Right atrium auricular region (tissue), 2 donors: ENCODE results near the gene VSIG10. TPM values are rescaled to one million over a fixed set of nuclear protein-coding genes. Genes with fewer than 3 reads are reported as not detected.

Experiments
- DNase-seq: peaks from one replicate; pipeline ENCODE4 v3.0.0-alpha.2; 2019; ENCODE audit warnings: low spot score
- H3K27ac ChIP-seq, 2 donors: fragments of 200-600 bp; sonication (generic); 1 replicate in 1 of 2; 2 replicates in 1 of 2; pipeline ENCODE4 v1.5.1; 2016 to 2019
- H3K27me3 ChIP-seq, 2 donors: fragments of 200-600 bp; sonication (generic); one replicate each; pipeline versions ENCODE4 v1.5.1 to v1.6.0; 2017 to 2019
- H3K36me3 ChIP-seq: fragments of 200-600 bp; sonication (generic); one replicate; pipeline ENCODE4 v1.5.1; 2016
- H3K4me1 ChIP-seq, 2 donors: fragments of 200-600 bp; sonication (generic); one replicate each; pipeline versions ENCODE4 v1.5.1 to v1.6.0; 2017 to 2019
- H3K4me3 ChIP-seq, 2 donors: fragments of 200-600 bp; sonication (generic); 1 replicate in 1 of 2; 2 replicates in 1 of 2; pipeline ENCODE4 v1.5.1; 2017 to 2019; ENCODE audit warnings: mild to moderate bottlenecking in 1 of 2, moderate library complexity in 1 of 2
- H3K9me3 ChIP-seq, 2 donors: fragments of 200-600 bp; sonication (generic); one replicate each; pipeline ENCODE4 v1.5.1; 2019
- total RNA-seq, 2 donors: library from RNA; depleted of rRNA; stranded (reverse); fragments of >200 nt; gene quantifications; one replicate each; pipeline ENCODE4 v1.1.0, GENCODE V29; 2016
- TF ChIP-seq, protein P1 (sequence below), 2 donors: fragments of 200-600 bp; sonication (generic); IDR thresholded peaks; one replicate each; pipeline ENCODE4 v1.5.1; 2019; ENCODE audit warnings: antibody characterized with exemption in 2 of 2

VSIG10 gene
- total RNA-seq, 2 donors from 2014 or later, result 11.0 to 12.4 TPM

DNA sequence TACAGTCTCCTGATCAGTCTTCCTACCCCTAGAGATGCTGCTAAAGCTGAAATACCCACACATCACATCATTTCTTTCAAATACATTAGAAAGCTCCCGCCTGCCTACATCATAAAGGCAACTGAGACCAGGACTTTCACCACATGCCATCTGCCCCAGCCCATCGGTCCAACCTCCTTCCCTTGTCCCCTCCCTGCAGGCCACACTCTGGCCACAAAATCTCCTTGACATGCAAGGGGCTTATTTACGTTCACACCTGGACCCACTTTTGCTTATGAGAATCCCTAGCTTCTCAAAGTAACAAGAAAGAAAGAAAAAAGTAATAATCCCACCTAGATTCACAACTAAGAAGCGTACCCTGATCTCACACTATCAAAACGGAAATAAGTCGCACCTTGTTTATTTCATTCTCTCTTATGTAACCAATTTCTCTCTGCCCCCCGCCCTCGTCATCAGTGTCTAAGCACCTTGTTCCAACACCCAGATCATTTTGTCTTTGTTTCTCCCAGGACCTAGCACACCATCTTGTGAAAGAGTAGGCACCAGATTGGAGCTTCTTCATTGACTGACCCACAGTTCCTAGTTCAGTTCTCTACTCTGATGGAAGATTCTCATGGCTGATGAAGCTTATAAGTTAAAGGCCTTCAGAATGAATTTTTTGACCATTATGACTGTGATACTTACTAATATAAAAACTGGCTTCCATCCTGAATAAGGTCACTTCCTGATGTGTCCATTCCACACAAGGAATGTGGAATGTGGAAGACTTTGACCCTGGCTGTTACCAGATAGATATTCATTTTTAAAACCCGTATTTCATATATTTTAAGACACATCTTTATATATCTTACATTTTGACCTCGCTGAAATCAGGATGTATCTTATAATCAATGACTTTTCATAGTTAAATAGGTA lies 50.5 kb downstream of the VSIG10 start:
- DNase-seq, result no peak
- Histone ChIP-seq H3K27me3 (no peaks in the 10 kb centered on the region), H3K4me3 (no peak overlapping the region), H3K27ac (peak overlapping the region; percentile 50 to 86), H3K36me3 (peaks cover 13% of the 10 kb centered on the region), H3K9me3 (no peaks in the 10 kb centered on the region), H3K4me1 (peaks cover 0 to 50% of the 10 kb centered on the region in 2 donors)
- TF ChIP-seq, protein P1, sequence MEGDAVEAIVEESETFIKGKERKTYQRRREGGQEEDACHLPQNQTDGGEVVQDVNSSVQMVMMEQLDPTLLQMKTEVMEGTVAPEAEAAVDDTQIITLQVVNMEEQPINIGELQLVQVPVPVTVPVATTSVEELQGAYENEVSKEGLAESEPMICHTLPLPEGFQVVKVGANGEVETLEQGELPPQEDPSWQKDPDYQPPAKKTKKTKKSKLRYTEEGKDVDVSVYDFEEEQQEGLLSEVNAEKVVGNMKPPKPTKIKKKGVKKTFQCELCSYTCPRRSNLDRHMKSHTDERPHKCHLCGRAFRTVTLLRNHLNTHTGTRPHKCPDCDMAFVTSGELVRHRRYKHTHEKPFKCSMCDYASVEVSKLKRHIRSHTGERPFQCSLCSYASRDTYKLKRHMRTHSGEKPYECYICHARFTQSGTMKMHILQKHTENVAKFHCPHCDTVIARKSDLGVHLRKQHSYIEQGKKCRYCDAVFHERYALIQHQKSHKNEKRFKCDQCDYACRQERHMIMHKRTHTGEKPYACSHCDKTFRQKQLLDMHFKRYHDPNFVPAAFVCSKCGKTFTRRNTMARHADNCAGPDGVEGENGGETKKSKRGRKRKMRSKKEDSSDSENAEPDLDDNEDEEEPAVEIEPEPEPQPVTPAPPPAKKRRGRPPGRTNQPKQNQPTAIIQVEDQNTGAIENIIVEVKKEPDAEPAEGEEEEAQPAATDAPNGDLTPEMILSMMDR (IDR thresholded peaks at IDR 0.05), result no peak

DNA sequence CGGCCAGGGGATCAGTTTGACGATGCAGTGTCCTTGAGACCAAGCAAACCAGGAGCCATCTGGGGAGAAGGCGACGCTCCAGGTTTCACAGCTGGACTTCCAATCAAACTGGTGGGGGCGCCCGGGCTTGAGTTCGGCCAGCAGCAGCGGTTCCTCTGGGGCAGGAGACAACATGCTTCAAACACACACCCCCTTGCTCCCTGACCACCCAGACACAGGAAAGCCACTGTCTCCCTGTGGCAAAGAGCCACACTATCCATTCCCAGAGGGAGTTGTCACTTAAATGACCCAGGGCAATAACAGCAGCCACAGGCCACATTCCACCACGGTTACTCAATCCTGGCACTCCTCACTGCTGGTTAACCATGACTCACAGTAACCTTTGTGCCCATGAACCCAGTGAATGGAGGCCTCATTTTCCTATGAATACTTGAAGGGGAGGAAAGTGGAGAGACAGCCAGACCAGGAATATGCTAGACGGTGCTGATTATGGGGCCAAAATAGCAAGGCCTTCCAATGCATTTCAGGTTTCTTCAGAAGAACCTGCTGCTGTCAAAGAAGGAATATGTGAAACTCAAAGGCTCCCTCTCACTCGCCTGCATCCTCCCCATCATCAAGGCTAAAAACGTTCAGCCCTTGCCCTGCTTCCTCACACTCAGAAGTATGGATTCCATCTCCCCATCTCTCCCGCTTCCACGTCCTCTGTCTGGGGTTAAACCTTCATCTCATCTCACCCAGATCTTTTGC lies 51.3 kb downstream of the VSIG10 start:
- H3K9me3 ChIP-seq, result no peaks in the 10 kb centered on the region
- H3K4me3 ChIP-seq, result no peak overlapping the region
- H3K4me1 ChIP-seq, result peaks cover 0 to 50% of the 10 kb centered on the region in 2 donors
- no peaks in the 10 kb centered on the region for H3K27me3 ChIP-seq
- TF ChIP-seq, protein P1 (IDR thresholded peaks at IDR 0.05), result no peak
- H3K27ac ChIP-seq, result peak overlapping the region; percentile 50 to 86
- peaks cover 13% of the 10 kb centered on the region for H3K36me3 ChIP-seq
- peak; percentile 91 for DNase-seq

DNA sequence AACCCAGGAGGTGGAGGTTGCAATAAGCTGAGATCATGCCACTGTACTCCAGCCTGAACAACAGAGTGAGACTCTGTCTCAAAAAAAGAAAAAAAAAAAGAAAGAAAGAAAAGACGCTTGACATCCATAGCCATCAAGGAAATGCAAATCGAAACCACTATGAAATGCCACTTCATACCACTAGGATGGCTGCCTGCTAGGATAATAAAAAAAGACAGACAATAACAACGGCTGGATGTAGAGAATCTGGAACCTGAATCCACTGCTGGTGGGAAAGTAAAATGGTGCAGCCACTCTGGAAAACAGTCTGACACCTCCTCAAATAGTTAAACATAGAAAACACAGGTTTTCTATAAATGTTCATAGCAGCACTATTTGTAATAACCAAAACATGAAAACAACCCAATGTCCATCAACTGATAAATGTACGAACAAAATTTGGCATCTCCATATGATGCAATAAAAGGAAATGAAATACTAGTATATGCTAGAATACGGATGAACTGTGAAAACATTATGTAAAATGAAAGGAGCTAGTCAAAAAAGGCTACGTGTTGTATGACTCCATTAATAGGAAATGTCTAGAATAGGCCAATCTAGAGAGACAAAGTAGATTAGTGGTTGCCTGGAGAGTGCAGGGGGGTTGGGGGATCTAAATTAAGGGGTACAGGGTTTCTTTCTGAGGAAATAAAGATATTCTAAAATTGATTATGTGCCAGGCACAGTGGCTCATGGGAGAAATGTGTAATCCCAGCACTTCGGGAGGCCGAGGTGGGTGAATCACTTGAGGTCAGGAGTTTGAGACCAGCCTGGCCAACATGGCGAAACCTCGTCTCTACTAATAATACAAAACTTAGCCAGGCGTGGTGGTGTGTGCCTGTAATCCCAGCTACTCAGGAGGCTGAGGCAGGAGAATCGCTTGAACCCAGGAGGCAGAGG lies 52.6 kb downstream of the VSIG10 start:
- H3K36me3 ChIP-seq, result peaks cover 13% of the 10 kb centered on the region
- TF ChIP-seq, protein P1 (IDR thresholded peaks at IDR 0.05), result no peak
- peaks cover 0 to 39% of the 10 kb centered on the region in 2 donors for H3K4me1 ChIP-seq
- no peak overlapping the region for H3K4me3 ChIP-seq
- H3K27ac ChIP-seq, result peak overlapping the region; percentile 50 to 86
- no peaks in the 10 kb centered on the region for H3K27me3 ChIP-seq
- no peaks in the 10 kb centered on the region for H3K9me3 ChIP-seq
- no peak for DNase-seq

DNA sequence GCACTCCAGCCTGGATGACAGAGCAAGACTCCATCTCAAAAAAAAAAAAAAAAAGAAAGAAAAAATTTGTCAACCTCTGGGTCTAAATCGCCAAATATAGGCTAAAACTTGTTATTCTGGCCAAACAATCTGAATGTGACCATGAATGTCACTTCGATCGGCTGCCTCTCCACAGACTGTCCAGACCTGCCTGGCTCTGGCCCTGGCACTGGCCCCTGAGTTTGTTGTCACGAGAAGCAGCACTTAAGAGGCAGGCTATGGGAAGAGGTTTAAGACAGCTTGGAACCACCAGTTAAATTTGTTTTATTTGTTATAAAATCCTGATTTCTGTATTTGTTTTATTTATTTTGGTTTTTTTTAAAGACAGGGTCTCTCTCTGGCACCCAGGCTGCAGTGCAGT lies 57.4 kb downstream of the VSIG10 start:
- TF ChIP-seq, protein P1 (IDR thresholded peaks at IDR 0.05), result no peak
- H3K4me1 ChIP-seq, result peaks cover 0 to 2% of the 10 kb centered on the region in 2 donors
- no peaks in the 10 kb centered on the region for H3K27me3 ChIP-seq
- peaks cover 22% of the 10 kb centered on the region for H3K36me3 ChIP-seq
- DNase-seq, result no peak
- no peak overlapping the region for H3K4me3 ChIP-seq
- H3K27ac ChIP-seq, result no peak overlapping the region
- H3K9me3 ChIP-seq, result no peaks in the 10 kb centered on the region

DNA sequence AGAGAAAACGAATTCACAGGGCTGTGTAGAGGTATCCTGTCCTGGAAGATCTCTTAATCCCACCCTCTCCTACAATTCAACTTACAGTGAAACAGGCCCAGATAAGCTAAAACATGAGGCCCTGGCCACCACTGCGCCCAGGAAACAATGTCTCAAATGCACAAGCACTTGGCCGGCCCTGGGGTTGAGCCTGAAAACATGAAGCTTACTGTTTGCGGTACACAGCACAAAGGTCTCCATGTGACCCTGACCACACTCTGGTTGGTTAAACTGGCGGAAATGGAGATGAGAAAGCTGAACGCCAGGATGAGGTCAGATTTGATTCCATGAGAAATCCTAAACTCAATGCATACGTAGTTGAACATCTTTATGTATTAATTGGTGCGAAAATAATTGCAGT lies 59.2 kb downstream of the VSIG10 start:
- no peaks in the 10 kb centered on the region for H3K9me3 ChIP-seq
- no peaks in the 10 kb centered on the region for H3K27me3 ChIP-seq
- no peak for DNase-seq
- no peak overlapping the region for H3K27ac ChIP-seq
- no peaks in the 10 kb centered on the region for H3K4me1 ChIP-seq
- H3K4me3 ChIP-seq, result no peak overlapping the region
- TF ChIP-seq, protein P1 (IDR thresholded peaks at IDR 0.05), result no peak
- peaks cover 31% of the 10 kb centered on the region for H3K36me3 ChIP-seq
